LNCAP (cell line): Measurements from ENCODE around the gene ZNF280A.

Experiments used
- TF ChIP-seq, protein P1 (sequence below): fragments of 450-650 bp; IDR thresholded peaks from 2 replicates; pipeline ENCODE4 v1.5.1; 2017; ENCODE audit warnings: mild to moderate bottlenecking

Gene ZNF280A

DNA sequence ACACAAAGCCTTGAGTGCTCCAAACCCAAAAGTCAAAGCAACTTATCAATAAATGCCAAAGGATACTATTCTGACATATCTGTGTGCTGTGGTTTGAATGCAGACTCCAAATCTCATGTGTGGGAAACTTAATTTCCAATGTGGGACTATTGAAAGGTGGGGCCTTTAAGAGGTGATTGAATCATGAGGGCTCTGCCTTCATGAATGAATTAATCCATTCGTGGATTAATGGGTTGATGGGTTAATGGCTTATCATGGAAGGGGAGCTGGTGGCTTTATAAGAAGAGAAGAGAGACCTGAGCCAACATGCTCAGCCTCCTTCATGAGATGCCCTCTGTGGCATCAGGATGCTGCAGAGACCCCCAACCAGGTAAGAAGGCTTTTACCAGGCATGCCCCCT lies 16.8 kb upstream of the ZNF280A start:
- TF ChIP-seq, protein P1, sequence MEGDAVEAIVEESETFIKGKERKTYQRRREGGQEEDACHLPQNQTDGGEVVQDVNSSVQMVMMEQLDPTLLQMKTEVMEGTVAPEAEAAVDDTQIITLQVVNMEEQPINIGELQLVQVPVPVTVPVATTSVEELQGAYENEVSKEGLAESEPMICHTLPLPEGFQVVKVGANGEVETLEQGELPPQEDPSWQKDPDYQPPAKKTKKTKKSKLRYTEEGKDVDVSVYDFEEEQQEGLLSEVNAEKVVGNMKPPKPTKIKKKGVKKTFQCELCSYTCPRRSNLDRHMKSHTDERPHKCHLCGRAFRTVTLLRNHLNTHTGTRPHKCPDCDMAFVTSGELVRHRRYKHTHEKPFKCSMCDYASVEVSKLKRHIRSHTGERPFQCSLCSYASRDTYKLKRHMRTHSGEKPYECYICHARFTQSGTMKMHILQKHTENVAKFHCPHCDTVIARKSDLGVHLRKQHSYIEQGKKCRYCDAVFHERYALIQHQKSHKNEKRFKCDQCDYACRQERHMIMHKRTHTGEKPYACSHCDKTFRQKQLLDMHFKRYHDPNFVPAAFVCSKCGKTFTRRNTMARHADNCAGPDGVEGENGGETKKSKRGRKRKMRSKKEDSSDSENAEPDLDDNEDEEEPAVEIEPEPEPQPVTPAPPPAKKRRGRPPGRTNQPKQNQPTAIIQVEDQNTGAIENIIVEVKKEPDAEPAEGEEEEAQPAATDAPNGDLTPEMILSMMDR, result no peak

DNA sequence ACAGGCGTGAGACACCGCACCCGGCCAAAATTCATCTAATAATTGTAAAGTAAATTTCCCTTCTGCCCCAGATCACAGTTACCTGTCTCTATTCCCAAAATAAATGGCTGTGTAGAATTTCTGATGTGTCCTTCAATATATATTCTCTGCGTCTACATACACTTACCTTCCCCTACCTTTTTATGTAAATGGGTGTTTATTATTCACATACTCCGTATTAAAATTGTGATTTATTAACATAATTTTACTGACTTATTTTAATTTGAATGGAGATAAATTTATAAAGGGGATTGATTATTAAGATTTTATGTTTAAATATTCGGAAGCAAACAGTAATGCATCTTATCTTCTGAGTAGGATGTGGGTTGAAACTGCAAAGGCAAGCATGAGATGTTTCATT lies 16.4 kb upstream of the ZNF280A start:
- TF ChIP-seq, protein P1, result no peak

DNA sequence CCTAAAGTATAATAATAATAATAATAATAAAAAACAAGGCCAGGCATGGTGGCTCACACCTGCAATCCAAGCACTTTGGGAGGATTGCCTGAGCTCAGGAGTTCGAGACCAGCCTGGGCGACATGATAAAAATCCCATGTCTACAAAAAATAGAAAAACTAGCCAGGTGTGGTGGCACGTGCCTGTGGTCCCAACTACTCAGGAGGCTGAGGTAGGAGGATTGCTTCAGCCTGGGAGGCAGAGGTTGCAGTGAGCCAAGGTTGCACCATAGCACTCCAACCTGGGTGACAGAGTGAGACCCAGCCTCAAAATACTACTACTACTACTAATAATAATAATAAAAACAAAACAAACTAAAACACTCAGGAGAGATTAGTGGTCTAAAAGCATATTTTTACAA lies 15.6 kb upstream of the ZNF280A start:
- TF ChIP-seq, protein P1, result no peak

DNA sequence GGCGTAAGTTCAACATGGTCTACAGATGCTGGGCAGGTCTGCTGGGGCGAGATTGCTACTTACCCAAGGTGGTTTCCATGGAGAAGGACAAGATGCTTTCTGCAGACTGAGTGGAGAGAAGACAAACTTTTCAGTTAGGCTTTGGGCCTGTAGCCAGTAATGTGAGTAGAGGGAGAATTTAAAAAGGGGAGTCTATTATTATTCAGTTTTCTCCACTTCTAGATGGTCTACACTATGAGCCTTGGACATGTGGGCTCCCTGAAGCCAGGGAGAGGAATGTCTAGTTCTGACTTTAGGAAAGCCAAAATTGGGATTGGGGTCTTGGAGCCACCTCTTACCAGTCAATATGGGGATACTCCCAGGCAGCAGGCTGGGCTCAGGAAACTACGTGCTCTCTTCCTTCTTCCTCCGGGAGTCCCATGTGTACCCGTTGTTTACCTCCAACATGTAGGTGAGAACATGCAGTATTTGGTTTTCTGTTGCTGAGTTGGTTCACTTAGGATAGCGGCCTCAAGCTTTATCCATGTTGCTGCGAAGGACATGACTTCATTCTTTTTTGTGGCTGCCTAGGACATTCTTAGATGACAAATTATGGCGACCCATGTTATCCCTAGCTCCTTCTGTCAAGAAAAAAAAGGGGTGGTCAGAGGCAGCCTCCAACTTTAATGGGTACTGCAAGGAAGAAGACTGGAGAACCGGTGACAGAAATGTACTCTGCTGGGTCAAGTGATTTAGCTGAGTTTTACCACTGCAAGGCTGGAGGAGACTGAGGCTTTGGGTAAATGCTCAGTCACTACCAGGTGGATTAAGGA lies 14.7 kb upstream of the ZNF280A start:
- TF ChIP-seq, protein P1, result no peak

DNA sequence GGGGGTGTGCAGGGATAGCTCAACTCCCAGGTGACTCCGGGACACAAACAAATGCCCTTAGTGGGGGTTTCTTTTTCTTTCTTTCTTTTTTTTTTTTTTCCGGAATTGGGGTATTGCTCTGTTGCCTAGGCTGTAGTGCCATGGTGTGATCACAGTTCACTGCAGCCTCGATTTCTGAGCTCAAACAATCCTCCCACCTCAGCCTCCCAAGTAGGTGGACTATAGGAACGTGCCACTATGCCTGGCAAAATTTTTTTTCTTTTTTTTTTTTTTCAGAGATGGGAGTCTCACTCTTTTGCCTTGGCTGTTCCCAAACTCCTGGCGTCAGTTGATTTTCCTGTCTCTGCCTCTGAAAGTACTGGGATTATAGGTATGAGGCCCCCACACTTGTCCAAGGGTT lies 13.8 kb upstream of the ZNF280A start:
- TF ChIP-seq, protein P1, result no peak

DNA sequence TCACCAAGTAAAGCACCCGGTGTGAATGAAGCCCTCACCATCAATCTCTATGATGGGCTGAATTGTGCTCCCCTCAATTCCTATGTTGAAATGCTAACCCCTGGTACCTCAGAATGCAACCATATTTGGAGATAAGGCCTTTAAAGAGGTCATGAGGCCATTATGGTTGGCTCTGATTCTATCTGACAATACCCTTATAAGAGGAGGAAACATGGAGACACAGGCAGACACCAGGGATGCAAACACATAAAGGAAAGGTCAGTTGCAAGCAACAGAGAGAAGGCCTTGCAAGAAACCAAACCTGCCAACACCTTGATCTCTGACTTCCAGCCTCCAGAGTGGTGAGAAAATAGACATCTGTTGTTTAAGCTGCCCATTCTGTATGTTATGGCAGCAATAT lies 13.3 kb upstream of the ZNF280A start:
- TF ChIP-seq, protein P1, result no peak

DNA sequence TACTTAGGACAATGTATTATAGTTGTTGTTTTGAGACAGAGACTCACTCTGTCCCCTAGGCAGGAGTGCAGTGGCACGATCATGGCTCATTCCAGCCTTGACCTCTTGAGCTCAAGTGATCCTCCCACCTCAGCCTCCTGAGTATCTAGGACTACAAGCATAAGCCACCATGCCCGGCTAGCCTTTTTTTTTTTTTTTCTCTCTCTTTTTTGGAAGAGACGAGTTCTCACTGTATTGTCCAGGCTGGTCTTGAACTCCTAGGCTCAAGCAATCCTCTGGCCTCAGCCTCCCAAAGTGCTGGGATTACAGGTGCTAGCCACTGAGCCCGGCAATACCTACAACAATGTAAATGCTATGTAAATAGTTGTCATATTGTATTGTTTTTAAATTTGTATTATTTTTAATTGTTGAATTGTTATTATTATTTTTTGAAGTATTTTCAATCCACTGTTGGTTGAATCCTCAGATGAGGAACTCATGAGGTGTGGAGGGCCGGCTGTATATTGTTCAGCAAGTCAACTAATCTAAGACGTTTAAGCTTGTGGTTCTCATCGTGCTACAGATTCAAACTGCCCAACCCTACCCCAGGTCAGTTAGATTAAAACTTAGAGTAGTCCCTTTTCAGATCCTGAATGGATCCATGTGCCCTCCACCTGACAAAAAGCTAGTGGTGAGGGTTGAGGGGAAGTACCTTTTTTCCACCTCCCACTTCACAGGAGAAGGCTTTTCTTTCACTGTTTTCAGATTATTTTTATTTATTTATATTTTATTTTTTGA lies 11.9 kb upstream of the ZNF280A start:
- TF ChIP-seq, protein P1, result no peak
